Esophagus squamous epithelium (tissue), 4 donors: Measurements from ENCODE around the gene IGFL2.
"Not testable (repeated sequence)": the region's sequence is repeated elsewhere in the genome, so short reads cannot be mapped to it uniquely, and the experiment has no call there.

Experiments
- CTCF ChIP-seq, 6 experiments: fragments of 450-650 bp in 4 of 6; fragments of 200-600 bp in 2 of 6; sonication (generic) in 2 of 6; IDR thresholded peaks; one replicate each; pipeline ENCODE4 v1.5.1; 2016 to 2019; ENCODE audit warnings: antibody characterized with exemption in 6 of 6, mild to moderate bottlenecking in 4 of 6, moderate library complexity in 4 of 6
- POLR2A ChIP-seq, 4 donors: fragments of 450-650 bp; IDR thresholded peaks; one replicate each; pipeline ENCODE4 v1.6.1; 2017; ENCODE audit warnings: antibody characterized with exemption in 4 of 4, mild to moderate bottlenecking in 4 of 4, moderate library complexity in 3 of 4

- not testable (repeated sequence) for TF ChIP-seq POLR2A, CTCF (IDR thresholded peaks at IDR 0.05)
Observed at GRCh38 chr19:46184775-46185710, 37.0 kb downstream of the IGFL2 start.
